ENCODE measurements around the gene LCNL1. TPM values are rescaled to one million over a fixed set of nuclear protein-coding genes. Genes with fewer than 3 reads are reported as not detected.

LCNL1 gene
- total RNA-seq, 1 donor from 2014 or later = 0.82 TPM

DNA sequence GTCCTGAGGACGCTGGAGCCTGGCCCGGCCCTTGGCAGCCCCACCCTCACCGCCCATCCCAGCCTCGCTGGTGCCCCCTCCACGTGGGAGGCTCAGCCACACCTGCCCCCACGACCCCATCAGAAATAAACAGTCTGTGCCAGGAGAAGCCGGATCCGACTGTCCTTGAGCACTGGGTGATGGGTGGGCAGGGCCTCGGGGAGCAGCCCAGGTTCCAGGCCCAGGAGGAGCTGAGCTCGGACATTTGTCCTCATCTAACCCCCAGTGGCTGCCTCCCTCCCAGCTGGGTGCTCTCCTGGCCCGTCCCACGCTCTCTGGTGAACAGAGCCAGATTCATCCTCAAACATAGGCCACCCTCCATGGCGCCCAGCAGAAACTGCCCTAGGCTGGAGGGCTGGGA lies 10.1 kb upstream of the LCNL1 start:
- FAIRE-seq (no peak), DNase-seq (ENCODE audit: low spot score in 2 of 2) (no peak)

DNA sequence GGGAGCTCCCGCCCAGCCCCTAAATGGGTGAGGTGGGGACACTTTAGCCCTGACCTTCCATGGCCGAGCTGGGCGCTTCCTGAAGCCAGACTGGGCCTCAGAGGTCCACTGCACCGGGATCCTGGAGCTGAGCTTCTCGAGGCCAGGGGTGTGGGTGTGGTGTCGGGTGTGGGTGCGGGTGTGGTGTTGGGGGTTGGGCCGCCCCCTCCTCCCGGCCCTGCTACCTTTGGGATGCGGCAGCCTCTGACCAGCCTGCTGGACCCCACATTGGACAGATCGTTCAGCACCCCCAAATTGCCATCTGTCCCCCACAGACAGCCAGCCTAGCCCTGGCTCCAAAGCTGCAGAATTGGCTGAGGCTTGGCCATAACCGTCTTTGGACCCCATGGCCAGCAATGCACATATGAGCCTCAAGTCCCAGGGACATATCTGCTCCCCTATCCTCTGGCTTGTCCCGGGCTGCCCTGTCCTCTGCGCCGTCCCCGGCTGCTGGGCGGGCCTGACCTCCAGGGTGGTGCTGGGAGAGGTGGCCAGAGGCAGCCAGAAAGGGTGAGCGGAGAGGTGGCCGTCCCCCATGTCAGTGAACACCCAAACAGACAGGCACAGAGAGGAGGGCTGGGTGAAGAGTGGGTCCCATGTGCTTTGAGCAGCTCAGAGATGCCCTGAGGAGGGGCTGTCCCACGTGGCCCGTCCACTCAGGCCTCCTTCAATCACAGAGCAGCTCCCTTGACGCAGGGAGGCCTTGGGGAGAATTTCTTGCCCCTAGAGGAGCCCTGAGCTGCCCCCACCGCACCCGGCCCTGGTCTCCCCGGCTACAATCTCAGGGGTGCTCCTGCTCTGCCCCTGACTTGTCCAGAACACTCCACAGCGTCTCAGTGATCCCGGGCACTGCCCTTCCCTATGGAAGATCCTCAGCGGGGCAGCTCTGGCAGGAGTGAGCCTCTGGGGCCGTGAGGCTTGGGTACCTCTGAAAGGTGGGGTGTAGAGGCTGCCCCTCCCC lies 8.9 kb upstream of the LCNL1 start:
- no peak for FAIRE-seq

DNA sequence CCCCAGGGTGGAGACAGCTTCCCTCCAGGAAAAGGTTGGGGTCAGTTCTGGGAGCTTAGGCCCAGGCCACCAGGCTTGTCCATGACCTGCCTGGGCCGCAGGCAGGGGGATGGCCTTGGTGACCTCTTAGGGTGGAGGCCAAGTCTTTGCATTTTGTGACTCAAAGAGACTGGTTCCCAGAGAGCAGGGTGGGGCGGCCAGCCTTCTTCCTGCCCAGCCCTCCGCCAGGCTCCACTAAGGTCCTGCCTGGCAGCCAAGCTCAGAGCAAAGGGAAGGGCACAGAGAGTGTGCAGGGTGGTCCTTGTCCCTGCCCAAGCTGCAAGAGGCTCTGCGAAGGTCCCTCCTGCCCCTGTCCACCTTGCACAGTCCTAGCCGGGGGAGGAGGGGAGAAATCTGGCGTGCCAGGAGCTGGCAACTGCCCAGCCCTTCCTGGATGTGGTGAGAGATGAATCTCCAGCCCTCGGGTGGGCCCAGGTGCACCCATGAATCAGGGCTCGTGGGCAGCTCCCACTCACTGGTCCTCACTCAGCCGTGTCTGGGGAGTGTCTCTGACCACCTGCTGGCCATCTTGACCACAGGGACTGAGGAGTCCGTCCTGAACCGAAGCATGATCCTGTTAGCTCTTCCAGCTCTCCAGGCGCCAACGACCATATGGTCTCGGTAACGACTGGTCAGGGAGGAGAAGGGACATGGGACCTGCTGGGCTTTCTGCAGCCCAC lies 7.8 kb upstream of the LCNL1 start:
- DNase-seq (ENCODE audit: low spot score in 2 of 2) = no peak
- FAIRE-seq = no peak

More for the DNA sequence above, 8.9 kb upstream of the LCNL1 start:
- no peak for DNase-seq (ENCODE audit: low spot score in 2 of 2)

DNA sequence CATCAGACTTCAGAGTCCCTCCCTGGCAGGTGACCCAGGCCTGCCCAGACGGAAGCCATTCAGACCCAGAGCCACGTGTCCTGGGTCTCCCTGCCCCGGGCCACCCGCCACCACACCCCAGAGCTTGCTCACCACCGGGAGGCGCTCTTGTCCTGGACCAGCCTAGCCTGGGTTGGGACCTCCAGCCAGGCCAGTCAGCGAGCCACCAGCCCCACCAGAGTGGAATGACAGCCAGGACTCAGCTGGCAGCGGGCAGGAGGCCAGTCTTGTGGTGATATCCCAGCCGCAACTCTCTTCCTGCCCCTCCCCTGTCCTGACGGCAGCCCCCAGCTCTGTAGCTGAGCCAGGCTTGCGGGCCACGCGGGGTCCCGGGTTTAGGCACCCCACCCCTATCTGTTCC lies 7.1 kb upstream of the LCNL1 start:
- DNase-seq (ENCODE audit: low spot score in 2 of 2) (peak; percentile 74 to 80), FAIRE-seq (no peak)

DNA sequence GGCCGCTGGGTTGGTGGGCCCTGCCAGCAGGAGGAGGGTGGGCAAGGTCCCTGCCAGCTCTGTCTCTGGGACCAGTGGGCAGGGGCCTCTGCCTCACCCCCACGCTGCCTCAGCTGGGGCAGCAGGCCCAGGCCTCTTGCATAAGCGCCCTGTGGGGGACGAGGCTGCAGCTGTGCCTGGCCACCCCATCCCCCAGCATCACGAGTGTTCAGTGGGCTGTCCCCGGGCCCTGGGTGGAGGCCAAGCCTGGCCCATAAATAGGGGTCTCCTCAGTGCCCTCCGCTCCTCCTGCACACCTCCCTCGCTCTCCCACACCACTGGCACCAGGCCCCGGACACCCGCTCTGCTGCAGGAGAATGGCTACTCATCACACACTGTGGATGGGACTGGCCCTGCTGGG lies 5.6 kb upstream of the LCNL1 start, which contains the start of gene PTGDS:
Gene PTGDS, plus strand, starts transcription at position 282 of the 400 bp plus-strand sequence. Its CDS starts 75 bp downstream, at position 357.
- DNase-seq (ENCODE audit: low spot score in 2 of 2) (peak; percentile 87 to 94), FAIRE-seq (no peak)

DNA sequence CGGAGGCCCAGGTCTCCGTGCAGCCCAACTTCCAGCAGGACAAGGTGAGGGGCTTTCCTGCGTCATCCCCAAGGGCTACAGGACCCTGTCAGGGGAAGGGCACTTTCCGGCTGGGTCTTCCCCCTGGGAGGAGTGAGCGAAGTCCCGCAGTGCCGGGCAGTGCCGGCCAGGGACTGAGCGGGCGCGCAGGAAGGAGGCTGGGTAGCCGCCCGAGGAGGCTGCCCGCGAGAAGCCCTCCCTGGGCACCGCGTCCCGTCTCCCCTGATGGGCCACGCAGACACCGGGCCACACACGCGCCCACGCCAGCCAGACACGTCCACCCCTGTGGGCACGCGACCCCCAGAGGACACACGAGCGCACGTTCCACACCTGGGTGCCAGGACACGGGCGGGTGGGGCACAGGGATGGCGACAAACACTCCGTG lies 5.1 kb upstream of the LCNL1 start:
- FAIRE-seq = no peak

DNA sequence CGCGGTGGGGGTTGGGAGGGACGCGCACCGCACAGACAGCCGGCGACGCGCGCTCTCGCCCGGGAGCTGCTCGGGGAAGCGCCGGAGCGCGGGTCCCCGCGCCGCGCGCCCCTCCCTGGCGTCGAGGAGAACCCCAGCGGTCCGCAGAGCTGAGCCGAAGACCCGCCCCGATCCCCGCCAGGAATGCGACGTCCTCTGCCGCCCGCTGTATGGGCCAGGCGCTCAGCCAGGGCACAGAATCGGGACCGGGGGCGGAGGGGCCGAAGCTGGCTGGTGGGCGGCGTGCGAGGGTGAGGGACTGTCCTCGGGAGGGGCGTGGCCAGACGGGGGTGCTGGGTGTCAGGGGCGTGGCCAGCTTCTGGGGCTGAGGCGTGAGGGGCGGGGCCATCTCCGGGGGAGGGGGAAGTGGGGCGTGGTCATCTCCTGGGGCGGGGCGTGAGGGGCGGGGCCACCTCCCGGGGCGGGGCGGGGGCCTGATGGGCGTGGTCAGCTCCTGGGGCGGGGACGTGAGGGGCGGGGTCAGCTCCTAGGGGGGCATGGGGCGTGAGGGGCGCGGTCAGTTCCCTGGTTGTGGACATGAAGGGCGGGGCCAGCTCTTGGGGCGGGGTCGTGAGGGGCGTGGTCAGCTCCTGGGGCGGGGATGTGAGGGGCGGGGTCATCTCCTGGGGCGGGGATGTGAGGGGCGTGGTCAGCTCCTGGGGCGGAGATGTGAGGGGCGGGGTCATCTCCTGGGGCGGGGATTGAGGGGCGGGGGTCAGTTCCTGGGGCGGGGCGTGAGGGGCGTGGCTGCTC lies 4.5 kb upstream of the LCNL1 start:
- DNase-seq (ENCODE audit: low spot score in 2 of 2) (peak; percentile 96), FAIRE-seq (no peak)

More for the DNA sequence above, 5.1 kb upstream of the LCNL1 start:
- DNase-seq (ENCODE audit: low spot score in 2 of 2) = no peak

DNA sequence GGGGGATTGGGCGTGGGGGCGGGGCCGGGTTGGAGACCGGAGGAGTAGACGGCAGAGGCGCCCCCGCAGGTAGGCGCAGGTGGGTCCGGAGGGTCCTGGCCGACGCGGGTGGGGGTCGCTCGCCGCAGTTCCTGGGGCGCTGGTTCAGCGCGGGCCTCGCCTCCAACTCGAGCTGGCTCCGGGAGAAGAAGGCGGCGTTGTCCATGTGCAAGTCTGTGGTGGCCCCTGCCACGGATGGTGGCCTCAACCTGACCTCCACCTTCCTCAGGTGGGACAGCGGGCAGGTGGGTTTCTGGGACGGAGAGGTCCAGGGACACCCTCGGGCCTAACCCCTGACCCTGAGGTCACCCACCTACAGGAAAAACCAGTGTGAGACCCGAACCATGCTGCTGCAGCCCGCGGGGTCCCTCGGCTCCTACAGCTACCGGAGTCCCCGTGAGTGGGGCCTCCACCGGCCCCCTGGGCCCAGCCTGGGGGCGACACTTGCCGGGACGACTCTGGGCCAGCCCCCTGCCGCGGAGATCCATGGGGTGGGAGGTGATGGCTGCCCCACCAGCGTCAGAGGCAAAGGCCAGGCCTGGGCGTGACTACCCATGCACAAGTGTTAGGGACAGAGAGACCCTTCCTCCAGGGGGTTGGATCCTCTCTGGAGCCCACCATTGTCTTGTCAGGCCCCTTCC lies 3.8 kb upstream of the LCNL1 start:
- FAIRE-seq (no peak), DNase-seq (ENCODE audit: low spot score in 2 of 2) (no peak)

DNA sequence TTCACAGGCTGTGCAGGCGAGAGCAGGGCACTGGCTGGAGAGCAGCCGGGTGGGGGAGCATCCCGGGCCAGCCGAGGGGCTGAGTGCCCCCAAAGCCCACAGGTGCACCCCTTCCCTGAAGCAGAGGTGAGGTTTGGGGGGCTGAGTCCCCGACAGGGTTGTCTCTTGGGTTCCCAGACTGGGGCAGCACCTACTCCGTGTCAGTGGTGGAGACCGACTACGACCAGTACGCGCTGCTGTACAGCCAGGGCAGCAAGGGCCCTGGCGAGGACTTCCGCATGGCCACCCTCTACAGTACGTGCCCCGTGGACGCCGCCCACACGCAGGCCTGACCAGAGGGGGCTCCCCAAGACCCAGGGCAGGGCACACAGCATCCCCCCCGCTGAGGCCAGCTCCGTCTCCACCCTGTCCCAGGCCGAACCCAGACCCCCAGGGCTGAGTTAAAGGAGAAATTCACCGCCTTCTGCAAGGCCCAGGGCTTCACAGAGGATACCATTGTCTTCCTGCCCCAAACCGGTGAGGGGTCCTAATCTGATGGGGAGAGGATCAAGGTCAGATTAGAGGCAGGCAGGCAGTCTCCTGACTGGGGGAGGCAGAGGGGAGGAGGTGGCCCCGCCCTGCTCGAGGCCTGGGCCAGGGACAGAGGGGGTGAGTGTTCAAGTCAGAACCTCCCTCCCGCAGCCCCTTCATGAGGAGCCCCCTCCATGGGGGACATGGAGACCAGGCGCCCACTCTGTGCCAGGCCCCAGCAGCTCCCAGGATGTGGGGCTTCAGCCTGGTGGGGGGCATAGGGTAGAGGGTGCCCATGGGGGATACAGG lies 2.8 kb upstream of the LCNL1 start:
- FAIRE-seq (no peak), DNase-seq (ENCODE audit: low spot score in 2 of 2) (no peak)

DNA sequence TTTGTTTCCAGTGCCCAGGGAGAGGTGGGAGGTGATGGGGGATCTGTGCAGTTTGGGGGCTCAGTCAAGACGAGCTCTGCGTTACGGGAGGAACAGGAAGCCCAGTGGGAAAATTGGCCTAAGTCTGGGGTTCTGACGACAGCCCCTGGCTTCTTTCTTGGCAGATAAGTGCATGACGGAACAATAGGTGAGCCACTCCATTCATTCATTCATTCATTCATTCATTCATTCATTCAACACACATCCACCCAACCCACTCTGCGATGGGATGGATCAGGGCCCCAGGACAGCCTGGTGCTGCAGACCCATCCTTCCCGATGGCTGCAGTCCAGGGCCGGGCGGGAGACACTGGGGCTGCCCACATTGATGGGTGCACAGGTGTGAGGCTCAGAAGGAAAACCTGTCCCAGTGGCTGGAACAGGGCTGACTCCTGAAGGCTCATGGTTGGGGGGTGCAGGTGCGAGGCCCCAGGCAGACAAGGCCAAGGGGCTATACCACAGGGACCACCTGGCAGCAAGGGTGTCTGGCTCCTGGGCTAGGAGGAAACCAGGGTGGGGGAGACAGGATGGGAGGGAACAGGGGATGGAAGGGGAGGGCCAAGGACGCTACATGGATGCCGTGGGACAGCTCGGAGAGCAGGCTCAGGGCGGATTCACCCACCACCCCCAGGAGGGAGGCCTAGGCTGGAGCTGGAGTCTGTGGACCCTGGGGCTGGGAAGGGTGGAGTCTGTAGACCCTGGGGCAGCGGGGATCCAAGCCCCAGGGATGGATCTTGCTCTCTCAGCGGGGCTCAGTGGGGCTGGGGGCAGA lies 1.9 kb upstream of the LCNL1 start:
- FAIRE-seq = no peak
- no peak for DNase-seq (ENCODE audit: low spot score in 2 of 2)

DNA sequence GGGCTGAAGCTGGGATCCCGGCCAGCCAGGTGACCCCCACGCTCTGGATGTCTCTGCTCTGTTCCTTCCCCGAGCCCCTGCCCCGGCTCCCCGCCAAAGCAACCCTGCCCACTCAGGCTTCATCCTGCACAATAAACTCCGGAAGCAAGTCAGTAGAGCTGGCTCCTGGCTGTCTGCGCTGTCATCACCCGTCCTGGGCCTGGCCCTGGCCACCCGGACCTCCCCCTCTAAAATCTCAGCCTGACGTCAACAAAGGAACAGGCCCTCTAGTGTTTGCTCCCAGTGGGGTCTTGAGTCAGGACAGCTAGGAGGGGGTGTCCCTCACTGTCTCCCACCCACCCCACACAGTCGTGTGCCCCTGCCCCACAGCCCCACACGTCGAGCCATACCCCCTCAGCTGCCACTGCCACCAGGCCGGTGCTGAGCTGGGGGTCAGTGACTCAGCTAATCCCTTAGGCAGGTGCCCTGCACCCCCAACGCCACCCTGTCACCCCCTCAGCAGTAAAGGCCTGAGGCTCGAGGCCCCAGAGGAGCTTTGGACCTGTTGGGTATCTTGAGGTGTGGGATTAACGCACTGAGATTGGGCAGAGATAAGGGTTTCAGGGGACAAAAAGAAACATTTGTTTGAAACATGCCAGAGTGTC lies 1.1 kb upstream of the LCNL1 start:
- no peak for FAIRE-seq

DNA sequence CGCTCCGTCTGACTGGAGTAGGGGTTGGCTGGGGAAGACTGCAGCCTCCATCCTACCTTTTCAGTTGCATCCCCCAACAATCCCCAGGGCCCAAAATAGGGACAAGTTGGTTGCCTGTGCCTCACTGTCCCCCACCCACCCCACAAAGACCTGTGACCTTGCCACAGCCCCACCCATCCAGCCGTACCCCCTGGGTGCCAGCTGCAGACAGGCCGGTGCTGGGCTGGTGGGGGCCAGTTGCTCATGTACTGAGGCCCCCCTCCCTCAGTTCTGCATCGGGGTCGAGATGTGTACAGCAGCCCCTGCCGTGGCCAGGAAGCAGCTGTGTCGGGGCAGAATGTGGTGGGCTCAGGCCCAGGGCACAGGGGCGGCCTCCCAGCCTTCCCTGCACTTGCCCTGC lies 374 bp downstream of the LCNL1 start:
- no peak for DNase-seq (ENCODE audit: low spot score in 2 of 2)

More for the DNA sequence above, 1.1 kb upstream of the LCNL1 start:
- peak in 1 of 2 donors; percentile 71 for DNase-seq (ENCODE audit: low spot score in 2 of 2)

DNA sequence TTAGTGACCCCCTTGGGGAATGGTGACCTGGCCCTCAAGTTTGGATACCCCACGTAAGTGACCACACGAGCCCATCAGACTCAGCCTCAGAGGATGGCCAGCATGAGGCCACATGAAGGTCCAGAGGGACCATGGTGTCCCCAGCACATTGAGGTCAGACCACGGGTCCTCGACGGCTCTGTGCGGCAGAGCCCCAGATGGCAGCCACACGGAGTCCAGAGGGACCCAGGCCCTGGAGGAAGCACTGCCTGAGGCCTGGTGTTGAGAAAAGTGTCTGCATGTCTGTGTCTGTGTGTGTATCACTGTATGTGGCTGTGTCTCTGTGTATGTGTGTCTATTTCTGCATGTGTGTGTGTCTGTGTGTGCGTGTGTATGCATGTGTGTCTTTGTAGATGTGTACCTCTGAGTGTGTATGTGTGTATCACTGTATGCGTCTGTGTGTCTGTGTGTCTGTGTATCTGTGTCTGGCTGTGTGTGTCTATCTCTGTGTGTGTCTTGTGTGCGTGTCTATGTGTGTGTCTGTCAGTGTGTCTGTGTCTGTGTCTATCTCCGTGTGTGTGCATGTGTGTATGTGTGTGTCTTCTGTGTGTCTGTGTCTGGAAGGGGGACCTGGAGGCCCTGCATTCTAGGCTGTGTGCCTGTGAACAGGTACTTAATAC lies 992 bp downstream of the LCNL1 start:
- no peak for FAIRE-seq
- no peak for DNase-seq (ENCODE audit: low spot score in 2 of 2)

More for the DNA sequence above, 374 bp downstream of the LCNL1 start:
- no peak for FAIRE-seq

DNA sequence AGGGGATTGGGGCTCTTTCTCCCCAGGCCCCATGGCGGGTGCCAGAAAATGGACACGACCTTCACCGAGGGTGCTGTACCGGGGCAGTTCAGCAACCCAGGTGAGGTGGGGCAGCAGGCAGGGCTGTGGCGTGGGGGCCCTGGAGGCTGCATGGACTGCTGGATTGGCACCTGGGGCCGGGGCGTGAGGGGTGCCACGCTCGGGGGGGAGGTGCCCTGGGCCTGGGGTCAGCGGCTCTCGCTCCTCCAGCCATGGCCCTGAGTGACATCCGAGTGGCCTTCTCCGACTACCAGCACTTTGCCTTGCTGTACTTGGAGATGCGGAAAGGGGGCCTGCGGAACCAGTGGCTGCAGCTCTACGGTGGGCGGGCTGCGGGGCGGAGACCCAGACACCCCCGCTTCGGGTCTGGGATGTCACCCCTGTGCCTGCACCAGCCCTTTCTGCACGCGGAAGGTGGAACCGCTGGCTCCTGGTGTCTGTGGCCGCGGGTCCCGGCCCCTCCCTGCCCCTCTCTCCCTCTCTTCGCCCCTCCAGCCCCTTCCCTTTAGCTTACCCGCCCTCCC lies 1.8 kb downstream of the LCNL1 start:
- FAIRE-seq (no peak), DNase-seq (ENCODE audit: low spot score in 2 of 2) (no peak)

DNA sequence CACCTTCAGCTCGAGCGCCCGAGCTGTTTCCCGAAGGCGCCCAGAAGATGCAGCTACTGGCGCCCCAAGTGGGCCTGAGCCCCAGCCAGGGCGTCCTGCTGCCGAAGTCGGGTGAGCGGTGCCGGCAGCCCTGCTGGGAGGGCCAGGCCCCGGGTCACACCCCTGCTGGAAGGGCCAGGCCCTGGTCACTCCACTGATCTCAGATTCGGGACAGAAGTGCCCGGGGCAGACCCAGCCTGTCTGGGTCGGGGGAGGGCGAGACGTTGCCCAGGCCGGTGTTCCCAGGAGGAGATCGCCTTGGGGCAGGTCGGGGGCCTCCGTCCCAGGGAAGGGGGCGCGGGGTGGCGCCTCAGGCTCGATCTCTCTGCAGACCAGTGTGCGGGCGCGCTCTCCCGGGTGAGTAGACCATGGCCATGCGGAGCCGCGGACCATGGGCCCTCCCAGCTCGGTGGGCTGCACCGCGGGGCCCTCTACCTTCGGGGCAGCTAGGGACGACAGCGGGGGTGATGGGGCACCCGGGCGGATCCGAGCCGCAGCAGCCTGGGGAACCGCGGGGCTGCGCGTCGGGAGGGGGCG lies 2.3 kb downstream of the LCNL1 start:
- FAIRE-seq (no peak), DNase-seq (ENCODE audit: low spot score in 2 of 2) (no peak)

DNA sequence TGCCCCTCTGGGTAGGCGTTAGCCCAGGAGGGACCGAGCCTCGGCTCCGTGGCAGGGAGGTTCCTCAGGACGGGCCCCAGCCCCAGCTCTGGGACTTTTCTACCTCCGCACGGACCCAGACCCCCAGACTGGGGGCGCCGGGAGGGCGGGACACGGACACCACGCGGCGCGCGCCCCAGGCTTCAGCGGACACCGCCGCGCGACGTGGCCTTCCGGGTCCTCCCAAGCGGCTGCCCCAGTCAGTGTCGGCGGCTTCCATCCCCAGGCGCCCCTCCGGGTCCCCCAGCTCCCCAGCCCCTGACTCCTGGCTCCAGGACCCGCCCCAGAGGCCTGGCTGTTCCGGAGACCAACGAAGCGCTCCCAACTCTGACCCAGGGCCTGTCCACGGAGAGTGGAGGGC lies 3.1 kb downstream of the LCNL1 start:
- no peak for DNase-seq (ENCODE audit: low spot score in 2 of 2)
- no peak for FAIRE-seq
